ENCODE measurements around the gene PHF19.

Gene PHF19

GRCh38 chr9:120855827-120856670 is 20.9 kb downstream of the PHF19 start:
- in situ Hi-C loops (cut with HindIII; ENCODE audit: low sequenced_read_pairs) = no loop called here

- in situ Hi-C loops (cut with HindIII; ENCODE audit: low sequenced_read_pairs) = no loop called here
Measured at GRCh38 chr9:120854596-120855327, 22.2 kb downstream of the PHF19 start.

GRCh38 chr9:120853198-120853597 is 23.8 kb downstream of the PHF19 start:
- in situ Hi-C loops (cut with HindIII; ENCODE audit: low sequenced_read_pairs) = no loop called here

- in situ Hi-C loops (cut with HindIII; ENCODE audit: low sequenced_read_pairs) = no loop called here
Measured at GRCh38 chr9:120852240-120853010, 24.6 kb downstream of the PHF19 start.

GRCh38 chr9:120851449-120851848 is 25.5 kb downstream of the PHF19 start:
- in situ Hi-C loops (cut with HindIII; ENCODE audit: low sequenced_read_pairs) = no loop called here

- in situ Hi-C loops (cut with HindIII; ENCODE audit: low sequenced_read_pairs) = no loop called here
Measured at GRCh38 chr9:120850315-120850714, 26.7 kb downstream of the PHF19 start.

GRCh38 chr9:120846906-120847305 is 30.1 kb downstream of the PHF19 start:
- in situ Hi-C loops (cut with HindIII; ENCODE audit: low sequenced_read_pairs) = no loop called here

- in situ Hi-C loops (cut with HindIII; ENCODE audit: low sequenced_read_pairs) = no loop called here
Measured at GRCh38 chr9:120846251-120846889, 30.6 kb downstream of the PHF19 start.

- in situ Hi-C loops (cut with HindIII; ENCODE audit: low sequenced_read_pairs) = no loop called here
Measured at GRCh38 chr9:120845255-120845654, 31.7 kb downstream of the PHF19 start.

- in situ Hi-C loops (cut with HindIII; ENCODE audit: low sequenced_read_pairs) = no loop called here
Measured at GRCh38 chr9:120842685-120843485, 34.1 kb downstream of the PHF19 start, which contains the start of gene PSMD5. Gene PSMD5, minus strand, starts transcription at chr9:120842922. Its CDS starts 13 bp downstream, at chr9:120842909.

- in situ Hi-C loops (cut with HindIII; ENCODE audit: low sequenced_read_pairs) = no loop called here
Measured at GRCh38 chr9:120841930-120842684, 34.9 kb downstream of the PHF19 start.

- in situ Hi-C loops (cut with HindIII; ENCODE audit: low sequenced_read_pairs) = no loop called here
Measured at GRCh38 chr9:120839146-120839545, 37.8 kb downstream of the PHF19 start.

GRCh38 chr9:120837921-120838320 is 39.1 kb downstream of the PHF19 start:
- in situ Hi-C loops (cut with HindIII; ENCODE audit: low sequenced_read_pairs) = no loop called here

- in situ Hi-C loops (cut with HindIII; ENCODE audit: low sequenced_read_pairs) = no loop called here
Measured at GRCh38 chr9:120833325-120833724, 43.7 kb downstream of the PHF19 start.

GRCh38 chr9:120832807-120833206 is 44.2 kb downstream of the PHF19 start:
- in situ Hi-C loops (cut with HindIII; ENCODE audit: low sequenced_read_pairs) = no loop called here

- in situ Hi-C loops (cut with HindIII; ENCODE audit: low sequenced_read_pairs) = no loop called here
Measured at GRCh38 chr9:120830865-120831264, 46.1 kb downstream of the PHF19 start.

GRCh38 chr9:120830151-120830550 is 46.8 kb downstream of the PHF19 start:
- in situ Hi-C loops (cut with HindIII; ENCODE audit: low sequenced_read_pairs) = no loop called here

GRCh38 chr9:120829650-120830049 is 47.3 kb downstream of the PHF19 start:
- in situ Hi-C loops (cut with HindIII; ENCODE audit: low sequenced_read_pairs) = no loop called here

- in situ Hi-C loops (cut with HindIII; ENCODE audit: low sequenced_read_pairs) = no loop called here
Measured at GRCh38 chr9:120820095-120820494, 56.9 kb downstream of the PHF19 start.
